T-helper 9 cell (primary cell): Measurements from ENCODE around the gene PGA5.
"Not testable (repeated sequence)": the region's sequence is repeated elsewhere in the genome, so short reads cannot be mapped to it uniquely, and the experiment has no call there.

Experiments
- DNase-seq: peaks from one replicate; pipeline ENCODE4 v3.0.0-alpha.2; 2020
- total RNA-seq, 2 donors: gene quantifications; one replicate each; lab custom pipeline; 2026; lab: John Stamatoyannopoulos, UW

The PGA5 gene
- 0 reads per million in 2 donors for total RNA-seq

DNA sequence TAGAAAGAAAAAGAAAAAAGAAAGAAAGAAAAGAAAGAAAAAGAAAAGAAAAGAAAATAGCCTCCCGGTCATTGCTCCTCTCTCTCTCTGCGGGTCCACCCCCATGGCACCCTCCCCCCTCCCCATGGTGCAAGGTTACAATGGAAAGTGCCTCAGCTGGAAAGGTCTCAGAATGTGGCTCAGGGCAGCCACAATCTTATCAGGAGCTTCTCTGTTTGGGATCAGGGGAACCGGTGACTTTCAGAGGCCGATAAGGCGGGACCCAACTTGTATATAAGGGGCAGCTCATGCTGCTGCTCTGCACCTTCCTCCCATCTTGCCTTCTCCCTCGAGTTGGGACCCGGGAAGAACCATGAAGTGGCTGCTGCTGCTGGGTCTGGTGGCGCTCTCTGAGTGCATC, at the start of gene PGA5:
Gene PGA5, plus strand, starts transcription at position 301 of the 400 bp plus-strand sequence. Its CDS starts 52 bp downstream, at position 353.
- not testable (repeated sequence) for DNase-seq

DNA sequence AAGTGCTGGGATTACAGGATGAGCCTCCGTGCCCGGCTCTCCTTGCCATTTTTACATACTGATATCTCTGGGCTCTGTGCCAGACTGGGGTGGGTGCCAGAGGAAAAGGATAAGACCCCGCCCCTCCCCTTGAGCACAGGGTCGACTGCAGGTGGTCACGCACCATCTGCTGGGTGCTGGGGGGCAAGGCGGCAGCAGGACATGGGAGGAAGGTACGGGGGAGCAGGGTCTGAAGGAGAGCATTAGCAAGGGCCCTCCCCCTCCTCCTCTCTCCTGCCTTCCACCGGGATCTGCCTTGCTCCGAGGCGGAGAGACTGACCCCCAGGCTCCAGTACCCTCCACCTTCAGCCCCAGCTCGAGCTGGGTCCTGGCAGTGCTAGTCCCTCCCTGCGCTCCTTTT, 47.4 kb upstream of the PGA5 start:
- no peak for DNase-seq

DNA sequence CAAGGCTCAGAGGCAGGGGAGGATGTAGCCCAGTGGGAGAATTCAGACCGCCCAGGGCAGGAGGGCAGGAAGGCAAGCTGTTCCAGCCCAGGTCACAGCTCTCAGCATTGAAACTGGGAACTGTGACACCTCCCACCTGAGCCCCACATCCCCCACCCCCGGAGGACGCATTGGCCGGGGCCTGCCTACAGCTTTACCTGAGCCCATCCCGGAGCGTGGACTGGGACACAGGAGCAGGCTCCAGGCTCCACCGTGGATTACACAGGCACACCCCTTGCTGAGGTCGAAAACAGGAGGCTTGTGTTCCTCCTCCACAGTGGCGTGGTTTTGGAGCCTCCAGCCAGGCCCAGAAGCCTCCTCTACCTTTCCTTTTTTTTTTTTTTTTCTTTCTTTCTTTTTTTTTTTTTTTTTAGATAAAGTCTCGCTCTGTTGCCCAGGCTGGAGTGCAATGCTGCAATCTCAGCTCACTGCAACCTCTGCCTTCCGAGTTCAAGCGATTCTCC, 46.8 kb upstream of the PGA5 start:
- DNase-seq, result no peak

DNA sequence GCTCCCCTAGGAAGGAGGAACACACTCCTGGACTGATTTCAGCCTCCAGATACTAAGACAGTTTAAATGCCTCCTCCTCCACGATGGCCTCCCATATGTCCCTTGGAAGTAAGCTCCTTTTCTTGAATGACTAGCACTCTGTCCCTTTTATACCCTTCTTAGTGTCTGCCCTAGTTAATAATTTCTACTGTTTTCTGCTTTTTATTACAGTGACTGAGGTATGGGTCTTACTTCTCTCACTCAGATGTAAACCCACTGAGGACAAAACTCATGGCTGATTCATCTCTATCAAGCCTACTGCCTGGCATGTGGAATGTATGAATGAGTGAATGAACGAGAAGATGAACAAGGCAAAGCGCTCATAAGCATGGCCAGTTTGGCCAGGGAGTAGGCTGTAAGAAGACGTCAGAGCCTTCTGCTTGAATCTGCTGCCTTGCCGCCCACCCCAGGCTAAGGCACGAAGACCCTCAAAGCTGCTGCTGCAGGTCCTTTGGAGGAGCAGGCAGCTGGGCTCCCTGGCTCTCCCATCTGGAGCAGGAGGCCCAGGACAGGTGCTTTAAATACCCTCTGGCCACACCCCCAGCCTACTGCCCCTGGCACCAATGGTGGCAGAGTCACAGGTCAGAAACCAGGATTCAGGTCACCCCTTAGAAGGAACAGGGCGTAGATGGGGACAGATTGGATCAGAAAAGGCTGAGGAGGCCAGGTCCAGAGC, 45.8 kb upstream of the PGA5 start:
- DNase-seq, result no peak

DNA sequence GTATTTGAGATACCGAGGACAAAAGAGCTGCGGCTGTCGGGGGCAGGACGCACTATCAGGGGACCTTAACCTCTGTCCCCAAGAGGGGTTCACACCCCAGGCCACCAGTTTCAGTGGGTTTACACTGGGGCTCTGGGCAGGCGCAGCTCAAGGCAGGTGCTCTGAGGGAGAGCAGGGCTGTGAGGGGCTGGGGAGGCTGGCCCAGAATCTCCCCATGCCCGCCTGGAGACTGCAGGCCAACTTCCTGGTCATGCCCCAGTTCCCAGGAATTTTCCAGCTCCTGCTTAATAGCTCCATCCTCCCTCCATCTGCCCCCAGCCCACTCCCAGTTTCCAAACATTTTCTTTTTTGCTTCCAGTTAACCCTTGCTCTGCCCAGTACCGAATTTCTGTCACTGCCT, 45.3 kb upstream of the PGA5 start:
- no peak for DNase-seq

DNA sequence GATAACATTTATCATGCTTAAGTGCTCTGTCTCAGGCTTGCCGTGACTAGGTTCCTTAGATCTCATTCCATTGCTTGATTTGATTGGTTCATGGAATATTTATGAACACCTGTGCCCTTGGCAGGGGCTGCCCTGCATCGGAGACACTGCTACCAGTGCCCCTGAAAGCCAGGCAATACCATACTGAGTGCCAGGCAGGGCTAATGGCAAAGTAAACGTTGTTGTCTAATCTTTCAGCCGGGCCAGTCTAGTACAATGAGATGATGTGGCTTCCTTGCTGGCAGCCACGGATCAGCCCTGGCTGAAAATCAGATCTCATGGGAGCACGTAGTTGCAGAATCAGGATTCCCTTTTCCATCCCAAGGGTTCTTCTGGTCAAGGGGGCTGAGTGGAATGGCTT, 42.6 kb upstream of the PGA5 start:
- no peak for DNase-seq

DNA sequence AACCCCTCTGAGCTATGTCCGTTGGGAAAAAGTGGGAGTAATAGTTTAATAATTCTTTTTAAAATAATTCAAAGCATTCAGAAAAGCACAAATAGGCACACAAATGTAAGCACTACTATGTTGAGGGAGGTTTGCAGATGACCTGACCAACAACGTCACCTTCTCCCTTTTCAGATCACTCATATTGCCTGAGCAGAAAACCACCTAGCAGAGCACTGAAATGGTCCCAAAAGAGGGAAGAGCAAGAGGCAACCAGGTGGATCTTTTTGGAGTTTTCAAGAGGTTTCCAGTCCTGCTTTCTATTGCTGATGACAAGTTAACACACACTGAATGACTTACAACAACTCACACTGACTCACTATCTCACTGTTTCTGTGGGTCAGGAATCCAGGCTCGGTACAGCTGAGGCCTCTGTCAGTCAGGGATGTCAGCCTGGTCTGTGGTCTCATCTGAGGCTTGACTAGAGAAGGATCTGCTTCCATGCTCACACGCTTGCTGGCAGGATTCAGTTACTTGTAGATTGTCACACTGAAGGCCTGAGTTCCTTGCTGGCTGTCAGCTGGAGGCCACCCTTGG, 41.9 kb upstream of the PGA5 start:
- DNase-seq, result no peak

DNA sequence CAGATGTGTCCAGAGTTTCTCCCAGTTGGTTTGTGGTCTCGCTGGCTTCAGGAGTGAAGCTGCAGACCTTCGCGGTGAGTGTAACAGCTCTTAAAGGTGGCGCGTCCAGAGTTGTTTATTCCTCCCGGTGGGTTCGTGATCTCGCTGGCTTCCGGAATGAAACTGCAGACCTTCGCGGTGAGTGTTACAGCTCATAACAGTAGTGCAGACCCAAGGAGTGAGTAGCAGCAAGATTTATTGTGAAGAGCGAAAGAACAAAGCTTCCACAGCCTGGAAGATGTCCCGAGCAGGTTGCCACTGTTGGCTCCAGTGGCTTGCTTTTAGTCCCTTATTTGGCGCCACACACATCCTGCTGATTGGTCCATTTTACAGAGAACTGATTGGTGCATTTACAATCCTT, 39.5 kb upstream of the PGA5 start:
- no peak for DNase-seq

DNA sequence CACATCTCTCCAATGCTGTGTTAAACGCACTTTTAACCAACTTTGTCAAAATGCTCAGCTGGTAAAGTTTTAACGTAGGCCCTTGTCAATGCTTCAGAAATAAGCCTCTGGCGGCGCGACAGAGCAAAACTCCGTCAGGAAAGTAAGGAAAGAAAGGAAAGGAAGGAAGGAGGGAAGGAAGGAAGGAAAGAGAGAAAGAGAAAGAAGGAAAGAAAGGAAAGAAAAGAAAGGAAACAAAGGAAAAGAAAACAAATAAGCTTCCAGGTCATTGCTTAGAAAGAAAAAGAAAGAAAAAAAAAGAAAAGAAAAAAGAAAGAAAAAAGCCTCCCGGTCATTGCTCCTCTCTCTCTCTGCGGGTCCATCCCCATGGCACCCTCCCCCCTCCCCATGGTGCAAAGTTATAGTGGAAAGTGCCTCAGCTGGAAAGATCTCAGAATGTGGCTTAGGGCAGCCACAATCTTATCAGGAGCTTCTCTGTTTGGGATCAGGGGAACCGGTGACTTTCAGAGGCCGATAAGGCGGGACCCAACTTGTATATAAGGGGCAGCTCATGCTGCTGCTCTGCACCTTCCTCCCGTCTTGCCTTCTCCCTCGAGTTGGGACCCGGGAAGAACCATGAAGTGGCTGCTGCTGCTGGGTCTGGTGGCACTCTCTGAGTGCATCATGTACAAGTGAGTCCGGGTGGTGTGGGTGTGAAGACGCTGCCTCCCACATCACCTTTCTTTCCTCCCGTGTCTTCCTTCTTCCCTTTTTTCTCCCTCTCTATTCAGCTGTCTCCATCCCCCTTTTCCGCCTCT, 37.8 kb upstream of the PGA5 start, which contains the start of gene PGA3:
Gene PGA3, plus strand, starts transcription at position 566 of the 797 bp plus-strand sequence. Its CDS starts 50 bp downstream, at position 616.
- not testable (repeated sequence) for DNase-seq

DNA sequence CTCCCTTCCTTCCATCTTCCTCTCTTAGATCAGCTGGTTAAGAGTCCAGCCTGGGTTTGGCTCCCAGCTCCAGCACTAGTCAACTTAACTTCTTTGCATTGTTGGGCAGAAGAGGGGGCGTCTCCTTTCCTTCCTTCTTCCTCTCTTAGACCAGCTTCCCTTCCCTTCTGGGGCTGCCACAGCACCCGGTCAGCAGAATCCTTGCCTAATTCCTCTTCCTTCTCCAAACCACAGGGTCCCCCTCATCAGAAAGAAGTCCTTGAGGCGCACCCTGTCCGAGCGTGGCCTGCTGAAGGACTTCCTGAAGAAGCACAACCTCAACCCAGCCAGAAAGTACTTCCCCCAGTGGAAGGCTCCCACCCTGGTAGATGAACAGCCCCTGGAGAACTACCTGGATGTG, 37.1 kb upstream of the PGA5 start:
- not testable (repeated sequence) for DNase-seq

DNA sequence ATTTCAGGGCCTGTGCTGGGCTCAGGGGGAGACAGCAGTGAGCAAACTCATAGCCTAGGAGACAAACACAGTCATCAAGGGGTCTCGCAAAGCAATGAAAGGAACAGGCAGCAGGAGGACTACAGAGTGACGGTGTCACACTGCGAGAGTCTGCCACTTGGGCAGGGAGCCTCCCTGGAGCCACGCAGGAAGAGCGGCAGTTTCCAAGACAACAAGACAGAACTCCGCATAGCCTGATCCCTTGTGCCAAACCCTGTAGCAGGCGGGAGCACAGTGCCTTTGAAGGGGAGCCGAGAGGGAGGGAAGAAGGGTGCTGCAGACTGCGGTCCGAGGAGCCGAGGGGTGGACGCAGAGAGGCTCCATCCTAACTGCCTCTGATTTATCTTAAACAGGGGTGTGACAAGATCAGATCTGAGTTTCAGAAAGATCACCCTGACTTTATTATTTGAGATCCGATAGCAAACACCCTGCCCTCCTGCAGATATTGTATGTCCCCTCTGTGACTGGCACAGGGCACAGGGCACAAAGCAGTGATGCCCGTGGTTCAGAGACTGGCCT, 36.4 kb upstream of the PGA5 start:
- DNase-seq, result not testable (repeated sequence)

DNA sequence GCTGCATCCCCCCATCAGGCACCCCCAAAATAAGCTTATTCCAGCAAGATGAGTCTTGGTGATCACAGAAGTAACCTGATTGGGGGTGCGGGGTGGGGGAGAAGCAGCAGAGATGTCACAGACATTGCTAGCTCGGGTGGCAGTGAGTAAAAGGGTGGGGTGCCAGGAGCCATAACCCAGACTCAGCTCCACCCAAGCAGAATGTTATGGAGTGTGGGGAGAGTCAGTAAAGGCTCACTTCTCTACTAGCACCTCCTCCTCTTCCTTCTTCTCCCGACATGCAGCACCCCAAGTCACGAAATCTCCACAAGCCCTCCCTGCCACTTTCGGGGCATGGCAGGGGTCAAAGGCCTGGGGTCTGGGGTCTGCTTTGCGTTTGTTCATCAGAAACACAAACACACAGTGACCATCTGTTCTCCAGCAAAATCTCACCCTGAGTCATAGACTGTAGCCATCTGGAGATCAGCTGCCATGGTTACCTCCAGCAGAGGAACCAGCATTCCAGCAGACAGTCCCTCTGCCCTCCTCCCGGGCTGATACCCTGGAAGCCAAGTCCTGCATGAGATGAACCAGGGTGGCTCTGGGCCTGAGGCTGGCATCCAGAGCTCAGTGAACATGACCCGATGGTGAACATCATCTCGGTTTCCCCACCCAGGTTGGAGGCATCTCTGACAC, 33.2 kb upstream of the PGA5 start:
- not testable (repeated sequence) for DNase-seq

DNA sequence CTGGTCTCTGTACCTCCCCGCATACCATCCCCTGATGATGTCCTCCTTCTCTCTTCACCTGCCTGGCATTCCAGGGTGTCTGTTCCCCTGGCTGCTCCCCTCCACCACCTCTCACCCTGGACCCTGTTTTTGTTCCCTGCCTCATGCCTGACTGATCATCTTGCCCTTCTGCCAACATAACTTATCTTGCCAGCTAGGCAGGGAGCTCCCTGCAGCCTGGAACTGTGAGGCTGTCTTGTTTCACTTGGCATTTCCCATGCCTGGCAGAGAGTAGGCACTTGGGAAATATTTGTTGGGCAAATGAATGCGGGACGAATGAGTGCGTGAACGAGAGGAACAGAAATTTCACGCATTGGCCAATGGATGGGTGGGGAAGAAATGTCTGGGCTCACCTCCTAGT, 30.3 kb upstream of the PGA5 start:
- DNase-seq, result not testable (repeated sequence)

DNA sequence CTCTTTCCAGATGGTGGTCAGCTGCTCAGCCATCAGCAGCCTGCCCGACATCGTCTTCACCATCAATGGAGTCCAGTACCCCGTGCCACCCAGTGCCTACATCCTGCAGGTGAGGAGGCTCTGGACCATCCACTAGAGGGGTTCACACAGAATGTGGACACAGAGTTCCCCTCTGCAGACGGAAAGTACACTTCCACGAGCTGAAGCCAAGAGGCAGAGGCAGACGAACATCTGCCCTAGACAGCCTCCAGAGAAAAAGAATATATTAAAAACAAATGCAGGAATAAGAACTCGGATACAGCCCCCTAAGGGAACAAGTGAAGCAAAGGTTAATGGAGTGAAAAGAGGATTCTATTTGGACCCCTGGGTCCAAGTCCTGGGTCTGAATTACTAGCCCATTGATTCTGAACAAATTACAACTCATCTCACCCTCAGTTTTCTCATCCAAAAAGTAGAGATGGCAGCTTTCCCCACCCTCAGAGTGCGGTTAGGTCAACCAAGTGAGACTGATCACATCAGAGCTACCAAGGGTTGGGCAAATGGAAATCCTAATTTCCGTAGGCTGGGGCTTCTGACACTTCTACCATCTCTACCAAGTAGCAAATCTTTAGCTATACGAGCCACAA, 29.5 kb upstream of the PGA5 start:
- DNase-seq, result not testable (repeated sequence)

DNA sequence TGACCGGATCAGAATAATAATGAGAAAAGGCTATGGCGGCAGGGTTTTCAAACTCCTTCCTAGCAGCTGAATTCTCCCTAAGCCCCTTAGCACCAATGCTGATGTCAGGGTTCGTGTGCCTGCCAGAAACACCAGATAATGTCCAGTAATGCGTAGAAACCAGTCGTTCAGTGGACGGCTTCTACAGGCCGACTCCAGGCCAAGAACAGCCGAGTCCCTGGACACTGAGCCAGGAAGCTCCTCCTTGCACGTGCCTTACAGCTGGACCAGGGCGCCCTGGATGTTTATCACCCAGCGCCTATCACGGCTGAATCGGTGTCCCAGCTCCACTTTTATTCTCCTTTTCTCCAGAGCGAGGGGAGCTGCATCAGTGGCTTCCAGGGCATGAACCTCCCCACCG, 28.8 kb upstream of the PGA5 start:
- not testable (repeated sequence) for DNase-seq

DNA sequence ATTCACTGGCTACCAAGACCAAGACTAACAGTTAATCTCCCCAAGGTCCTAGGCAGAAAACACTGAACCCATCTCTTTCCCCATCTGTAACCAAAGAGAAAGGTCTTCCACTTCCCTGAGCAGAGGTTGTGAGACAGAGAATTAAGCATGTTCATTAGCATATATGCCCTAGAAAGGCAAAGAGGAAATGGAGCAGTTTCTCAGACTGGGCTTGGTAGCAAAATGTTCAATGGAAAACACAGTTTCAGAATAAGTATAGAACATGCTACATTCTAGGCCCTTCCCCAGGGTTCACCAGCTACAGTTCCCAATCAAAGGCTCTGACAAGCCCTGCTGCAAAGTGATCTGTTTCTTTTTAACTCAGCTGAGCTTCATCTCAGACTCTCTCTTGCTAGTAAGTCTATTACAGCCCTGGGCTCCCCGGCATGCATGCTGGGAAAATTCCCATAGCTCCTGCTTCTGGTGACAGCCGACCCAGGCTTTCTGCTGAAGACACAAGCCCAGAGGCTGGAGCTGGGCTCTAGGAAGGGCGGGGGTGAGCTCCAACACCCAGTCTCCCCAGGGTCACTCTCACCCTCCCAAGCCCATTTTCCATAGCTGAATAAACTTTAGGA, 27.2 kb upstream of the PGA5 start:
- not testable (repeated sequence) for DNase-seq

DNA sequence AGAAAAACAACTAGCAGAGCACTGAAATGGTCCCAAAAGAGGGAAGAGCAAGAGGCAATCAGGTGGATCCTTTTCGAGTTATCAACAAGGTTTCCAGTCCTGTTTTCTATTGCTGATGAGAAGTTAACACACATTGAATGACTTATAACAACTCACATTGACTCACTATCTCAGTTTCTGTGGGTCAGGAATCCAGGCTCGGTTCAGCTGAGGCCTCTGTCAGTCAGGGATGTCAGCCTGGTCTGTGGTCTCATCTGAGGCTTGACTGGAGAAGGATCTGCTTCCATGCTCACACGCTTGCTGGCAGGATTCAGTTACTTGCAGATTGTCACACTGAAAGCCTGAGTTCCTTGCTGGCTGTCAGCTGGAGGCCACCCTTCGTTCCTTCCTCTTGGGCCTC, 22.7 kb upstream of the PGA5 start:
- DNase-seq, result not testable (repeated sequence)

DNA sequence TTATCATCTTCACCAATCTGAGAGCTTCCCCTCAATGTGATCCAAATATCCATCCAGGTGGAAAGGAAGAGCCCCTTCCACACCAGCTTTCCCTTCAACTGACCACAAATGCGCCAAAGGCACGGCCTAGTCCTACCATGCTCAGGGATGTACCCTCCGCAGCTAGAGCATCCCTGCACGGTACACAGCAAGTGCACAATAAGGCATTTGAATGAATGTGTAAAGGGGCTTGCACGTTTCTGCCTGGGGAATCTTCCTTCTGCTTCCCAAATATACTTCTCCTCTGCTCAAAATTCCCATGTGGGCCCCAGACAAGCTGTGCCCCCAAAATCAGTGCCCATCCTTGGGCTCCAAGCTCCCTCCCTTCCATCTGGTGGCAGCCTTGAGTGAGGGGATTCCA, 22.0 kb upstream of the PGA5 start:
- not testable (repeated sequence) for DNase-seq

DNA sequence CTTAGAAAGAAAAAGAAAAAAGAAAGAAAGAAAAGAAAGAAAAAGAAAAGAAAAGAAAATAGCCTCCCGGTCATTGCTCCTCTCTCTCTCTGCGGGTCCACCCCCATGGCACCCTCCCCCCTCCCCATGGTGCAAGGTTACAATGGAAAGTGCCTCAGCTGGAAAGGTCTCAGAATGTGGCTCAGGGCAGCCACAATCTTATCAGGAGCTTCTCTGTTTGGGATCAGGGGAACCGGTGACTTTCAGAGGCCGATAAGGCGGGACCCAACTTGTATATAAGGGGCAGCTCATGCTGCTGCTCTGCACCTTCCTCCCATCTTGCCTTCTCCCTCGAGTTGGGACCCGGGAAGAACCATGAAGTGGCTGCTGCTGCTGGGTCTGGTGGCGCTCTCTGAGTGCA, 18.9 kb upstream of the PGA5 start, which contains the start of gene PGA4:
Gene PGA4, plus strand, starts transcription at position 301 of the 400 bp plus-strand sequence. Its CDS starts 54 bp downstream, at position 355.
- not testable (repeated sequence) for DNase-seq

DNA sequence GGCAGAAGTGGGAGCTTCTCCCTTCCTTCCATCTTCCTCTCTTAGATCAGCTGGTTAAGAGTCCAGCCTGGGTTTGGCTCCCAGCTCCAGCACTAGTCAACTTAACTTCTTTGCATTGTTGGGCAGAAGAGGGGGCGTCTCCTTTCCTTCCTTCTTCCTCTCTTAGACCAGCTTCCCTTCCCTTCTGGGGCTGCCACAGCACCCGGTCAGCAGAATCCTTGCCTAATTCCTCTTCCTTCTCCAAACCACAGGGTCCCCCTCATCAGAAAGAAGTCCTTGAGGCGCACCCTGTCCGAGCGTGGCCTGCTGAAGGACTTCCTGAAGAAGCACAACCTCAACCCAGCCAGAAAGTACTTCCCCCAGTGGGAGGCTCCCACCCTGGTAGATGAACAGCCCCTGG, 18.3 kb upstream of the PGA5 start:
- DNase-seq, result not testable (repeated sequence)

DNA sequence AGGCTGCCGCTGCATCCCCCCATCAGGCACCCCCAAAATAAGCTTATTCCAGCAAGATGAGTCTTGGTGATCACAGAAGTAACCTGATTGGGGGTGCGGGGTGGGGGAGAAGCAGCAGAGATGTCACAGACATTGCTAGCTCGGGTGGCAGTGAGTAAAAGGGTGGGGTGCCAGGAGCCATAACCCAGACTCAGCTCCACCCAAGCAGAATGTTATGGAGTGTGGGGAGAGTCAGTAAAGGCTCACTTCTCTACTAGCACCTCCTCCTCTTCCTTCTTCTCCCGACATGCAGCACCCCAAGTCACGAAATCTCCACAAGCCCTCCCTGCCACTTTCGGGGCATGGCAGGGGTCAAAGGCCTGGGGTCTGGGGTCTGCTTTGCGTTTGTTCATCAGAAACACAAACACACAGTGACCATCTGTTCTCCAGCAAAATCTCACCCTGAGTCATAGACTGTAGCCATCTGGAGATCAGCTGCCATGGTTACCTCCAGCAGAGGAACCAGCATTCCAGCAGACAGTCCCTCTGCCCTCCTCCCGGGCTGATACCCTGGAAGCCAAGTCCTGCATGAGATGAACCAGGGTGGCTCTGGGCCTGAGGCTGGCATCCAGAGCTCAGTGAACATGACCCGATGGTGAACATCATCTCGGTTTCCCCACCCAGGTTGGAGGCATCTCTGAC, 14.4 kb upstream of the PGA5 start:
- not testable (repeated sequence) for DNase-seq
